Uterus (tissue), 4 donors: ENCODE data around the gene ZFP42. TPM values are rescaled to one million over a fixed set of nuclear protein-coding genes. Genes with fewer than 3 reads are reported as not detected.

Experiments
- DNase-seq, 2 donors: peaks; one replicate each; pipeline ENCODE4 v3.0.0-alpha.2; 2019 to 2020
- H3K27ac ChIP-seq, 2 donors: fragments of 200-600 bp; sonication (generic); 1 replicate in 1 of 2; 2 replicates in 1 of 2; pipeline ENCODE4 v1.5.1; 2016 to 2018
- H3K27me3 ChIP-seq, 2 donors: fragments of 200-600 bp; sonication (generic); one replicate each; pipeline ENCODE4 v1.5.1; 2018 to 2019; ENCODE audit warnings: control low read depth in 1 of 2
- H3K36me3 ChIP-seq, 2 donors: fragments of 200-600 bp; sonication (generic); one replicate each; pipeline ENCODE4 v1.5.1; 2019; ENCODE audit warnings: control low read depth in 1 of 2
- H3K4me1 ChIP-seq, 2 donors: fragments of 200-600 bp; sonication (generic); one replicate each; pipeline ENCODE4 v1.5.1; 2018 to 2019; ENCODE audit warnings: control low read depth in 1 of 2
- H3K4me3 ChIP-seq, 2 donors: fragments of 200-600 bp; sonication (generic); 1 replicate in 1 of 2; 2 replicates in 1 of 2; pipeline ENCODE4 v1.5.1; 2018 to 2019; ENCODE audit warnings: mild to moderate bottlenecking in 1 of 2
- H3K9me3 ChIP-seq, 2 donors: fragments of 200-600 bp; sonication (generic); one replicate each; pipeline ENCODE4 v1.5.1; 2019; ENCODE audit warnings: control low read depth in 1 of 2
- POLR2A ChIP-seq, 2 donors: fragments of 450-650 bp; IDR thresholded peaks; one replicate each; pipeline ENCODE4 v1.6.1; 2016; ENCODE audit warnings: antibody characterized with exemption in 2 of 2, mild to moderate bottlenecking in 1 of 2, moderate library complexity in 1 of 2
- intact Hi-C: fragments of 100-400 bp; cut with DNase I; formaldehyde crosslinking; loops from one replicate; pipeline ENCODE4 v1.15.1; 2023; ENCODE audit warnings: low total_unique reads
- total RNA-seq, 4 donors: library from RNA; depleted of rRNA in 3 of 4; stranded (reverse); fragments of >200 nt in 3 of 4; gene quantifications; one replicate each; pipeline versions ENCODE4 v1.1.0 to v1.2.4, GENCODE V29; 2014 to 2023
- TF ChIP-seq, protein P1 (sequence below), 4 experiments: fragments of 200-600 bp in 2 of 4; fragments of 450-650 bp in 2 of 4; sonication (generic) in 2 of 4; IDR thresholded peaks; one replicate each; pipeline ENCODE4 v1.5.1; 2016 to 2019; ENCODE audit warnings: antibody characterized with exemption in 4 of 4, mild to moderate bottlenecking in 2 of 4, moderate library complexity in 1 of 4
- donor health status: DM: yes; HTN: yes; CAD: no.

The ZFP42 gene
- total RNA-seq, 4 donors from 2014 or later, result 0.90 TPM; not detected in 3

DNA sequence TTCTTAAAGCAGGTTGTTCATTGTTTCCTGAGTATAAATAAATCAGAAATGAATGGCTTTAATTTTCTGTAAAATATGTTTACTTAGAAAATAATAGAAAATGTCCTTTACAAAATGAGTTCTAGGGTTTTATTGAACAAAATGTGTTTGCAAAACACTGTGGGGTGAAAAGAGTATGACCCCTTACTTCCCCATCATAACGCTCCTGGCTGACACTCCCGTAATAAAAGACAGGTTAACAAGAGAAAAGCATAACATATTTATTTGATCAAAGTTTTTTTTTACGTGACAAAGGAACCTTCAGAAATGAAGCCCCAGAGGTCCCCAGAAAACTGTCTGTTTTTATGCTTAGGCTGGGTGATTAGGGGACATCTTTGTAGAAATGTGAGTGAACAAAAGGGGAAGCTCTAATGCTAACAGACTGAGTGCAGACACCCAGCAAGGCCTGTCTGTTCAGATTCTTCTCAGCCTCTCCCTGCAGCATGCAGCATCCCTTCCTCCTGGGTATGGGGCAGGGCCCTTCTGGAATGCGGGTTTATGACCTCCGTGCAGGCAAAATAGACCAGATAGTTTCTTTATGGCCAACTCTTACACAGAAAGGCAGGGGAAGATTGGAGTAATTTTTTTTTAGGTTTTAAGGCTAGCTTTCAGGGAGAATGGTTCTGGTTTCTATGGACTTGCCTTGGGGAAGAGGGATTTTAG, 26.1 kb downstream of the ZFP42 start:
- intact Hi-C loops, result no loop called here
- H3K4me3 ChIP-seq, result no peak overlapping the region
- no peaks in the 10 kb centered on the region for H3K9me3 ChIP-seq
- no peak for TF ChIP-seq POLR2A (IDR thresholded peaks at IDR 0.05)
- TF ChIP-seq, protein P1, sequence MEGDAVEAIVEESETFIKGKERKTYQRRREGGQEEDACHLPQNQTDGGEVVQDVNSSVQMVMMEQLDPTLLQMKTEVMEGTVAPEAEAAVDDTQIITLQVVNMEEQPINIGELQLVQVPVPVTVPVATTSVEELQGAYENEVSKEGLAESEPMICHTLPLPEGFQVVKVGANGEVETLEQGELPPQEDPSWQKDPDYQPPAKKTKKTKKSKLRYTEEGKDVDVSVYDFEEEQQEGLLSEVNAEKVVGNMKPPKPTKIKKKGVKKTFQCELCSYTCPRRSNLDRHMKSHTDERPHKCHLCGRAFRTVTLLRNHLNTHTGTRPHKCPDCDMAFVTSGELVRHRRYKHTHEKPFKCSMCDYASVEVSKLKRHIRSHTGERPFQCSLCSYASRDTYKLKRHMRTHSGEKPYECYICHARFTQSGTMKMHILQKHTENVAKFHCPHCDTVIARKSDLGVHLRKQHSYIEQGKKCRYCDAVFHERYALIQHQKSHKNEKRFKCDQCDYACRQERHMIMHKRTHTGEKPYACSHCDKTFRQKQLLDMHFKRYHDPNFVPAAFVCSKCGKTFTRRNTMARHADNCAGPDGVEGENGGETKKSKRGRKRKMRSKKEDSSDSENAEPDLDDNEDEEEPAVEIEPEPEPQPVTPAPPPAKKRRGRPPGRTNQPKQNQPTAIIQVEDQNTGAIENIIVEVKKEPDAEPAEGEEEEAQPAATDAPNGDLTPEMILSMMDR (IDR thresholded peaks at IDR 0.05), result no peak
- H3K27me3 ChIP-seq, result no peaks in the 10 kb centered on the region
- no peaks in the 10 kb centered on the region for H3K4me1 ChIP-seq
- H3K36me3 ChIP-seq, result no peaks in the 10 kb centered on the region
- DNase-seq, result no peak
- H3K27ac ChIP-seq, result no peak overlapping the region

DNA sequence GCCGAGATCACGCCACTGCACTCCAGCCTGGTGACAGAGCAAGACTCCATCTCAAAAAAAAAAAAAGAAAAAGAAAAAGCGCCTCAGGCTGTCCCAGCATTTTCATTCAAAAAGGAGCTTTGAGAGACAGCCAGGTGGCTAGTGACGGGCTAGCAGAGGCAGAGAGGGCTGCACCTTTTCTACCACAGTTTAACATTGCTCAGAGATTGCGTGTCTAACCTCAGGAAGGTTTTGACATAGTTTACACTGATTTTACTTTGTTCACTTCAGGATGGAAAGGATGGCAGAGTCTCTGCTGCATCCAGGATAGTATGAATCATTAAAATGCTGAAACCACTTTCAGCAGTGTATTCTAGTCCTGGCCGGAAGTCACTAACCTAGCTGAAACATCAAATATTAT, 28.1 kb downstream of the ZFP42 start:
- Histone ChIP-seq H3K27ac (no peak overlapping the region), H3K27me3 (no peaks in the 10 kb centered on the region), H3K4me3 (no peak overlapping the region), H3K36me3 (no peaks in the 10 kb centered on the region), H3K9me3 (no peaks in the 10 kb centered on the region), H3K4me1 (no peaks in the 10 kb centered on the region)
- no peak for TF ChIP-seq POLR2A (IDR thresholded peaks at IDR 0.05)
- TF ChIP-seq, protein P1 (IDR thresholded peaks at IDR 0.05), result no peak
- intact Hi-C loops, result no loop called here
- DNase-seq, result no peak

DNA sequence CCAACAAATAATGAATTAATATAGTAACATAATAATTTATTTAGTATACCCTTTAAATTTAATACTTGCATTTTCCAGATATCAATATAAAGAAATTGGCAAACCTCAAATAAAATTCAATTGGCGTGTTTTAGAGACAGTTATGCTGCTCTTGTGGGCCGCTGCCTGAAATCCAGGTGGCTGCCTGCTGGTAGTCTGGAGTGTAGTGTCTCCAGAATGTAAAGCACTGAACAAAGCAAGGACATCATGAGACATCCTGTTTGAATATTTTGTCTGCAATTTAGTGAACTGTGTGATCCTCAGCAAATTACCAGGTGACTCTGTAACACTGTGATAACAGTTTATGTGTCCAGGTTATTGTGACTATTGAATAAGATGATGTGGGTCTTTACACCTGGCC, 29.9 kb downstream of the ZFP42 start:
- no peak for TF ChIP-seq POLR2A (IDR thresholded peaks at IDR 0.05)
- TF ChIP-seq, protein P1 (IDR thresholded peaks at IDR 0.05), result no peak
- H3K27me3 ChIP-seq, result no peaks in the 10 kb centered on the region
- H3K9me3 ChIP-seq, result no peaks in the 10 kb centered on the region
- H3K36me3 ChIP-seq, result no peaks in the 10 kb centered on the region
- H3K27ac ChIP-seq, result no peak overlapping the region
- H3K4me3 ChIP-seq, result no peak overlapping the region
- DNase-seq, result no peak
- no peaks in the 10 kb centered on the region for H3K4me1 ChIP-seq
- intact Hi-C loops, result no loop called here

DNA sequence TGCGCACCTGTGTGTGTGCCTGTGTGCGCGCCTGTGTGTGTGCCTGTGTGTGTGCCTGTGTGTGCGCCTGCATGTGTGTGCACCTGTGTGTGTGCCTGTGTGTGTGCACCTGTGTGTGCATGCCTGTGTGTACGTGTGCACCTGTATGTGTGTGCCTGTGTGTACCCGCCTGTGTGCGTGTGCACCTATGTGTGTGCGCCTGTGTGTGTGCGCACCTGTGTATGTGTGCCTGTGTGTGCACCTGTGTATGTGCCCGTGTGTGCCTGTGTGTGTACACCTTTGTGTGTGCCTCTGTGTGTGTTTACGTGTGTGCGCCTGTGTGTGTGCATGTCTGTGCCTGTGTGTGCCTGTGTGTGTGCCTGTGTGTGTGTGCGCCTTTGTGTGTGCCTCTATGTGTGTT, 33.5 kb downstream of the ZFP42 start:
- DNase-seq, result no peak
- Histone ChIP-seq H3K27ac (no peak overlapping the region), H3K4me1 (no peaks in the 10 kb centered on the region), H3K9me3 (no peaks in the 10 kb centered on the region), H3K27me3 (no peaks in the 10 kb centered on the region), H3K36me3 (no peaks in the 10 kb centered on the region), H3K4me3 (no peak overlapping the region)
- TF ChIP-seq, protein P1 (IDR thresholded peaks at IDR 0.05), result no peak
- TF ChIP-seq POLR2A (IDR thresholded peaks at IDR 0.05), result no peak
- intact Hi-C loops, result no loop called here

DNA sequence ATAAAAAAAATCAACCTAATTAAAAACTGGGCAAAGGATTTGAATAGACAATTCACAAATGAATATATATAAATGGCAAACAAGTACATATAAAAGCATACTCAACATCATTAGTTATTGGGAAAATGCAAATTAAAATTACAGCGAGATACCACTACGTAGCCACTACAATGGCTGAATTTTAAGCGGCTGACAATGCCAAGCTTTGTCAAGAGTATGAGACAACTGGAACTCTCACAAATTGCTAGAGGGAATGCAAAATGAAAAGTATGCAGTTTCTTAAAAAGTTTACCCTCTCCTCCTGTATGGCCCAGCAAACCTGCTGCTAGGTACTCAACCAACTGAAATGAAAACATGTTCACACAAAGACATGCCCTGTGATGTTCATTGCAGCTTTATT, 34.8 kb downstream of the ZFP42 start:
- intact Hi-C loops, result no loop called here
- Histone ChIP-seq H3K36me3 (no peaks in the 10 kb centered on the region), H3K27ac (no peak overlapping the region), H3K9me3 (no peaks in the 10 kb centered on the region), H3K4me1 (no peaks in the 10 kb centered on the region), H3K27me3 (no peaks in the 10 kb centered on the region), H3K4me3 (no peak overlapping the region)
- TF ChIP-seq, protein P1 (IDR thresholded peaks at IDR 0.05), result no peak
- TF ChIP-seq POLR2A (IDR thresholded peaks at IDR 0.05), result no peak
- no peak for DNase-seq
